GM23338 (cell line): ENCODE data around the gene CELSR1. TPM values are rescaled to one million over a fixed set of nuclear protein-coding genes. Genes with fewer than 3 reads are reported as not detected.

ENCODE experiments used
- ATAC-seq: fragments of 200-7000 bp; cut with Tn5 transposase; 3 replicates; pipeline ENCODE4 v1.9.1; 2020
- DNase-seq: peaks from one replicate; pipeline ENCODE4 v3.0.0-alpha.2; 2015; ENCODE audit warnings: low spot score
- H2AFZ ChIP-seq: fragments of 200-600 bp; sonication (generic); 2 replicates; pipeline ENCODE4 v1.8.0; 2016; ENCODE audit warnings: antibody characterized with exemption, mild to moderate bottlenecking, moderate library complexity
- H3F3A ChIP-seq: fragments of 200-600 bp; sonication (generic); replicated peaks from 2 replicates; pipeline ENCODE4 v1.8.0; 2017; ENCODE audit warnings: antibody characterized with exemption, mixed run types, low read depth
- H3K27ac ChIP-seq: fragments of 200-600 bp; sonication (generic); 2 replicates; pipeline ENCODE4 v1.6.1; 2016; ENCODE audit warnings: low read depth
- H3K27me3 ChIP-seq: fragments of 200-600 bp; sonication (generic); 2 replicates; pipeline ENCODE4 v1.8.0; 2016; ENCODE audit warnings: mild to moderate bottlenecking, mixed run types, moderate library complexity; ENCODE audit not compliant: insufficient read depth
- H3K36me3 ChIP-seq: fragments of 200-600 bp; sonication (generic); 2 replicates; pipeline ENCODE4 v1.8.0; 2016; ENCODE audit warnings: mild to moderate bottlenecking; ENCODE audit not compliant: insufficient read depth
- H3K4me1 ChIP-seq: fragments of 200-600 bp; sonication (generic); 2 replicates; pipeline ENCODE4 v1.8.0; 2016; ENCODE audit warnings: mild to moderate bottlenecking, moderate library complexity; ENCODE audit not compliant: insufficient read depth
- H3K4me2 ChIP-seq: fragments of 200-600 bp; sonication (generic); 2 replicates; pipeline ENCODE4 v1.7.1; 2017; ENCODE audit warnings: mixed run types
- H3K4me3 ChIP-seq: fragments of 200-600 bp; sonication (generic); 2 replicates; pipeline ENCODE4 v1.6.1; 2016; ENCODE audit warnings: mixed run types
- H3K79me2 ChIP-seq: fragments of 200-600 bp; sonication (generic); replicated peaks from 2 replicates; pipeline ENCODE4 v1.8.0; 2017; ENCODE audit warnings: mild to moderate bottlenecking; ENCODE audit not compliant: insufficient read depth
- H3K9me2 ChIP-seq: fragments of 200-600 bp; sonication (generic); 2 replicates; pipeline ENCODE4 v1.8.0; 2017; ENCODE audit not compliant: insufficient read depth
- H4K20me1 ChIP-seq: fragments of 200-600 bp; sonication (generic); replicated peaks from 2 replicates; pipeline ENCODE4 v1.8.0; 2017; ENCODE audit warnings: mild to moderate bottlenecking; ENCODE audit not compliant: insufficient read depth
- H3K27ac Mint-ChIP-seq: 2 replicates; pipeline ENCODE4 v1.8.0; 2020; ENCODE audit warnings: inconsistent platforms, mild to moderate bottlenecking, moderate library complexity, mixed read lengths
- H3K27me3 Mint-ChIP-seq: 3 replicates; pipeline ENCODE4 v1.8.0; 2022; ENCODE audit warnings: low read depth, mild to moderate bottlenecking, moderate library complexity, mixed read lengths, inconsistent platforms; ENCODE audit not compliant: insufficient read depth, poor library complexity
- H3K36me3 Mint-ChIP-seq: 3 replicates; pipeline ENCODE4 v1.8.0; 2021; ENCODE audit warnings: low read depth, mild to moderate bottlenecking, inconsistent platforms, moderate library complexity, mixed read lengths
- H3K4me1 Mint-ChIP-seq: 3 replicates; pipeline ENCODE4 v1.8.0; 2020; ENCODE audit warnings: mild to moderate bottlenecking, inconsistent platforms, mixed read lengths
- H3K4me3 Mint-ChIP-seq: 3 replicates; pipeline ENCODE4 v1.8.0; 2021; ENCODE audit warnings: moderate library complexity, mild to moderate bottlenecking, inconsistent platforms, mixed read lengths
- H3K9me3 Mint-ChIP-seq: 3 replicates; pipeline ENCODE4 v1.8.0; 2020; ENCODE audit warnings: moderate library complexity, mild to moderate bottlenecking, inconsistent platforms, mixed read lengths
- EZH2 ChIP-seq: fragments of 200-600 bp; sonication (generic); IDR thresholded peaks from one replicate; pipeline ENCODE4 v1.8.0; 2017; ENCODE audit warnings: antibody characterized with exemption, mild to moderate bottlenecking, low read depth; ENCODE audit not compliant: unreplicated experiment
- JUNB ChIP-seq: IDR thresholded peaks from one replicate; pipeline ENCODE4 v1.6.1; 2016; ENCODE audit warnings: antibody characterized with exemption; ENCODE audit not compliant: unreplicated experiment
- NANOG ChIP-seq: IDR thresholded peaks from 2 replicates; pipeline ENCODE4 v1.6.1; 2016; ENCODE audit warnings: antibody characterized with exemption, borderline replicate concordance
- POLR2AphosphoS5 ChIP-seq: IDR thresholded peaks from 2 replicates; pipeline ENCODE4 v1.6.1; 2016; ENCODE audit warnings: antibody characterized with exemption, low read depth
- STAT1 ChIP-seq: IDR thresholded peaks from one replicate; pipeline ENCODE4 v1.6.1; 2016; ENCODE audit warnings: antibody characterized with exemption; ENCODE audit not compliant: unreplicated experiment
- ZNF331 ChIP-seq: fragments of 250-450 bp; sonication (Bioruptor Pico); IDR thresholded peaks from 2 replicates; pipeline ENCODE4 v1.5.0; 2020; ENCODE audit warnings: low read depth, mild to moderate bottlenecking, moderate library complexity
- polyA plus RNA-seq: library from polyadenylated mRNA; unstranded; fragments of >200 nt; fragmentation: Nextera tagmentation; extraction: Ambion mirVana; gene quantifications from 2 replicates; pipeline ENCODE4 v1.2.1, GENCODE V29; 2016
- total RNA-seq: library from RNA; depleted of rRNA; stranded (reverse); fragments of >200 nt; shearing (Covaris generic); gene quantifications from 2 replicates; pipeline ENCODE4 v1.2.3, GENCODE V29; 2014
- TF ChIP-seq, protein P1 (sequence below), 2 experiments: fragments of 200-600 bp in 1 of 2; sonication (generic) in 1 of 2; conservative IDR thresholded peaks; 2 replicates each; pipeline versions ENCODE4 v1.5.1 to v1.6.1; 2016 to 2017; ENCODE audit warnings: antibody characterized with exemption in 2 of 2, low read depth in 2 of 2, mild to moderate bottlenecking in 2 of 2, moderate library complexity in 1 of 2
- TF ChIP-seq, protein P2 (sequence below): IDR thresholded peaks from 2 replicates; pipeline ENCODE4 v1.6.1; 2016; ENCODE audit warnings: antibody characterized with exemption
- TF ChIP-seq, protein P3 (sequence below): fragments of 250-450 bp; sonication (Bioruptor Pico); IDR thresholded peaks from 2 replicates; pipeline ENCODE4 v1.5.0; 2020; ENCODE audit warnings: mild to moderate bottlenecking, moderate library complexity

CELSR1 gene
- total and polyA plus RNA-seq, 2 experiments from 2014 or later, result 4.8 to 20.4 TPM

DNA sequence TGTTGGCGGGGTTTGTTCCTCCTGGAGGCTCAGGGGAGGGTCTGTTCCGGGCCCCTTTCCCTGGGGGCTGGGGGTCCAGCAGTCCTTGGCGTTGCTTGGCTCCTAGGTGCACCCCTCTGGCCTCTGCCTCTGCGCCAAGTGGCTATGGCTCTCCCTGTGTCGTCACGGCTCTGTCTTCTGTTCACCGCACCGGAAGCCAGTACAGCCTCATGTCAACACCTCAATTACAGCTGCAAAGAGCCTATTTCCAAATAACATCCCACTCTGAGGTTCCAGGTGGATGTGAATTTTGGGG, 64.8 kb downstream of the CELSR1 start:
- Histone ChIP-seq H3K4me2 (no peak overlapping the region), H3K27me3 (no peaks in the 10 kb centered on the region), H3K79me2 (no peaks in the 10 kb centered on the region), H3K4me3 (no peak overlapping the region), H3K9me2 (no peaks in the 10 kb centered on the region), H2AFZ (no peak overlapping the region), H4K20me1 (no peaks in the 10 kb centered on the region; the same call in 1 of the 2 replicates), H3K4me1 (no peaks in the 10 kb centered on the region), H3F3A (no peaks in the 10 kb centered on the region), H3K36me3 (no peaks in the 10 kb centered on the region), H3K27ac (no peak overlapping the region)
- no peak for TF ChIP-seq ZNF331 (CRISPR knock-in tag)
- no peak for TF ChIP-seq POLR2AphosphoS5
- no peak for TF ChIP-seq JUNB
- TF ChIP-seq EZH2, result no peak
- TF ChIP-seq, protein P1, sequence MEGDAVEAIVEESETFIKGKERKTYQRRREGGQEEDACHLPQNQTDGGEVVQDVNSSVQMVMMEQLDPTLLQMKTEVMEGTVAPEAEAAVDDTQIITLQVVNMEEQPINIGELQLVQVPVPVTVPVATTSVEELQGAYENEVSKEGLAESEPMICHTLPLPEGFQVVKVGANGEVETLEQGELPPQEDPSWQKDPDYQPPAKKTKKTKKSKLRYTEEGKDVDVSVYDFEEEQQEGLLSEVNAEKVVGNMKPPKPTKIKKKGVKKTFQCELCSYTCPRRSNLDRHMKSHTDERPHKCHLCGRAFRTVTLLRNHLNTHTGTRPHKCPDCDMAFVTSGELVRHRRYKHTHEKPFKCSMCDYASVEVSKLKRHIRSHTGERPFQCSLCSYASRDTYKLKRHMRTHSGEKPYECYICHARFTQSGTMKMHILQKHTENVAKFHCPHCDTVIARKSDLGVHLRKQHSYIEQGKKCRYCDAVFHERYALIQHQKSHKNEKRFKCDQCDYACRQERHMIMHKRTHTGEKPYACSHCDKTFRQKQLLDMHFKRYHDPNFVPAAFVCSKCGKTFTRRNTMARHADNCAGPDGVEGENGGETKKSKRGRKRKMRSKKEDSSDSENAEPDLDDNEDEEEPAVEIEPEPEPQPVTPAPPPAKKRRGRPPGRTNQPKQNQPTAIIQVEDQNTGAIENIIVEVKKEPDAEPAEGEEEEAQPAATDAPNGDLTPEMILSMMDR (conservative IDR thresholded peaks at IDR 0.05; ENCODE audit: low read depth in 2 of 2), result no peak
- TF ChIP-seq, protein P2, sequence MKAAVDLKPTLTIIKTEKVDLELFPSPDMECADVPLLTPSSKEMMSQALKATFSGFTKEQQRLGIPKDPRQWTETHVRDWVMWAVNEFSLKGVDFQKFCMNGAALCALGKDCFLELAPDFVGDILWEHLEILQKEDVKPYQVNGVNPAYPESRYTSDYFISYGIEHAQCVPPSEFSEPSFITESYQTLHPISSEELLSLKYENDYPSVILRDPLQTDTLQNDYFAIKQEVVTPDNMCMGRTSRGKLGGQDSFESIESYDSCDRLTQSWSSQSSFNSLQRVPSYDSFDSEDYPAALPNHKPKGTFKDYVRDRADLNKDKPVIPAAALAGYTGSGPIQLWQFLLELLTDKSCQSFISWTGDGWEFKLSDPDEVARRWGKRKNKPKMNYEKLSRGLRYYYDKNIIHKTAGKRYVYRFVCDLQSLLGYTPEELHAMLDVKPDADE, result no peak
- TF ChIP-seq, protein P3, sequence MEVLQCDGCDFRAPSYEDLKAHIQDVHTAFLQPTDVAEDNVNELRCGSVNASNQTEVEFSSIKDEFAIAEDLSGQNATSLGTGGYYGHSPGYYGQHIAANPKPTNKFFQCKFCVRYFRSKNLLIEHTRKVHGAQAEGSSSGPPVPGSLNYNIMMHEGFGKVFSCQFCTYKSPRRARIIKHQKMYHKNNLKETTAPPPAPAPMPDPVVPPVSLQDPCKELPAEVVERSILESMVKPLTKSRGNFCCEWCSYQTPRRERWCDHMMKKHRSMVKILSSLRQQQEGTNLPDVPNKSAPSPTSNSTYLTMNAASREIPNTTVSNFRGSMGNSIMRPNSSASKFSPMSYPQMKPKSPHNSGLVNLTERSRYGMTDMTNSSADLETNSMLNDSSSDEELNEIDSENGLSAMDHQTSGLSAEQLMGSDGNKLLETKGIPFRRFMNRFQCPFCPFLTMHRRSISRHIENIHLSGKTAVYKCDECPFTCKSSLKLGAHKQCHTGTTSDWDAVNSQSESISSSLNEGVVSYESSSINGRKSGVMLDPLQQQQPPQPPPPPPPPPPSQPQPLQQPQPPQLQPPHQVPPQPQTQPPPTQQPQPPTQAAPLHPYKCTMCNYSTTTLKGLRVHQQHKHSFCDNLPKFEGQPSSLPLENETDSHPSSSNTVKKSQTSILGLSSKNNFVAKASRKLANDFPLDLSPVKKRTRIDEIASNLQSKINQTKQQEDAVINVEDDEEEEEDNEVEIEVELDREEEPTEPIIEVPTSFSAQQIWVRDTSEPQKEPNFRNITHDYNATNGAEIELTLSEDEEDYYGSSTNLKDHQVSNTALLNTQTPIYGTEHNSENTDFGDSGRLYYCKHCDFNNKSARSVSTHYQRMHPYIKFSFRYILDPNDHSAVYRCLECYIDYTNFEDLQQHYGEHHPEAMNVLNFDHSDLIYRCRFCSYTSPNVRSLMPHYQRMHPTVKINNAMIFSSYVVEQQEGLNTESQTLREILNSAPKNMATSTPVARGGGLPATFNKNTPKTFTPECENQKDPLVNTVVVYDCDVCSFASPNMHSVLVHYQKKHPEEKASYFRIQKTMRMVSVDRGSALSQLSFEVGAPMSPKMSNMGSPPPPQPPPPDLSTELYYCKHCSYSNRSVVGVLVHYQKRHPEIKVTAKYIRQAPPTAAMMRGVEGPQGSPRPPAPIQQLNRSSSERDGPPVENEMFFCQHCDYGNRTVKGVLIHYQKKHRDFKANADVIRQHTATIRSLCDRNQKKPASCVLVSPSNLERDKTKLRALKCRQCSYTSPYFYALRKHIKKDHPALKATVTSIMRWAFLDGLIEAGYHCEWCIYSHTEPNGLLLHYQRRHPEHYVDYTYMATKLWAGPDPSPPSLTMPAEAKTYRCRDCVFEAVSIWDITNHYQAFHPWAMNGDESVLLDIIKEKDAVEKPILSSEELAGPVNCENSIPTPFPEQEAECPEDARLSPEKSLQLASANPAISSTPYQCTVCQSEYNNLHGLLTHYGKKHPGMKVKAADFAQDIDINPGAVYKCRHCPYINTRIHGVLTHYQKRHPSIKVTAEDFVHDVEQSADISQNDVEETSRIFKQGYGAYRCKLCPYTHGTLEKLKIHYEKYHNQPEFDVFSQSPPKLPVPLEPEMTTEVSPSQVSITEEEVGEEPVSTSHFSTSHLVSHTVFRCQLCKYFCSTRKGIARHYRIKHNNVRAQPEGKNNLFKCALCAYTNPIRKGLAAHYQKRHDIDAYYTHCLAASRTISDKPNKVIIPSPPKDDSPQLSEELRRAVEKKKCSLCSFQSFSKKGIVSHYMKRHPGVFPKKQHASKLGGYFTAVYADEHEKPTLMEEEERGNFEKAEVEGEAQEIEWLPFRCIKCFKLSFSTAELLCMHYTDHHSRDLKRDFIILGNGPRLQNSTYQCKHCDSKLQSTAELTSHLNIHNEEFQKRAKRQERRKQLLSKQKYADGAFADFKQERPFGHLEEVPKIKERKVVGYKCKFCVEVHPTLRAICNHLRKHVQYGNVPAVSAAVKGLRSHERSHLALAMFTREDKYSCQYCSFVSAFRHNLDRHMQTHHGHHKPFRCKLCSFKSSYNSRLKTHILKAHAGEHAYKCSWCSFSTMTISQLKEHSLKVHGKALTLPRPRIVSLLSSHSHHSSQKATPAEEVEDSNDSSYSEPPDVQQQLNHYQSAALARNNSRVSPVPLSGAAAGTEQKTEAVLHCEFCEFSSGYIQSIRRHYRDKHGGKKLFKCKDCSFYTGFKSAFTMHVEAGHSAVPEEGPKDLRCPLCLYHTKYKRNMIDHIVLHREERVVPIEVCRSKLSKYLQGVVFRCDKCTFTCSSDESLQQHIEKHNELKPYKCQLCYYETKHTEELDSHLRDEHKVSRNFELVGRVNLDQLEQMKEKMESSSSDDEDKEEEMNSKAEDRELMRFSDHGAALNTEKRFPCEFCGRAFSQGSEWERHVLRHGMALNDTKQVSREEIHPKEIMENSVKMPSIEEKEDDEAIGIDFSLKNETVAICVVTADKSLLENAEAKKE (CRISPR knock-in tag), result no peak
- no peak for TF ChIP-seq NANOG
- no peak for TF ChIP-seq STAT1
- Mint-ChIP-seq H3K9me3 (peaks cover 14% of the 10 kb centered on the region), H3K4me3 (no peak overlapping the region), H3K4me1 (no peaks in the 10 kb centered on the region; the same call in 2 of the 3 replicates), H3K36me3 (peaks cover 13% of the 10 kb centered on the region), H3K27ac (no peak overlapping the region), H3K27me3 (peaks cover 15% of the 10 kb centered on the region)
- DNase-seq, result no peak
- no peak for ATAC-seq
